GM21576 (cell line): ENCODE results near the gene ZFP36.
"Not testable (repeated sequence)": the region's sequence is repeated elsewhere in the genome, so short reads cannot be mapped to it uniquely, and the experiment has no call there.

Experiments used
- ATAC-seq: cut with Tn5 transposase; IDR thresholded peaks from one replicate; pipeline ENCODE4 v1.9.1; 2021; ENCODE audit warnings: mild to moderate bottlenecking, moderate library complexity; ENCODE audit not compliant: unreplicated experiment

Gene ZFP36

GRCh38 chr19:39435499-39436349 is 29.1 kb downstream of the ZFP36 start, which contains the start of gene RPS16:
Gene RPS16, minus strand, starts transcription at chr19:39435949. Its CDS starts 54 bp downstream, at chr19:39435895.
- peak; percentile 76 for ATAC-seq

- no peak for ATAC-seq
Observed at GRCh38 chr19:39436350-39436716, 29.7 kb downstream of the ZFP36 start.

GRCh38 chr19:39438270-39438934 is 31.8 kb downstream of the ZFP36 start:
- ATAC-seq = no peak

- no peak for ATAC-seq
Observed at GRCh38 chr19:39444598-39445195, 38.0 kb downstream of the ZFP36 start.

GRCh38 chr19:39445196-39446111 is 38.8 kb downstream of the ZFP36 start, which contains the start of gene SUPT5H:
Gene SUPT5H, plus strand, starts transcription at chr19:39445582. Its CDS starts 309 bp downstream, at chr19:39445891.
- ATAC-seq = peak; percentile 70

GRCh38 chr19:39446365-39447084 is 39.9 kb downstream of the ZFP36 start:
- no peak for ATAC-seq

GRCh38 chr19:39448271-39448670 is 41.6 kb downstream of the ZFP36 start:
- no peak for ATAC-seq

- ATAC-seq = no peak
Observed at GRCh38 chr19:39449116-39449797, 42.6 kb downstream of the ZFP36 start.

- ATAC-seq = not testable (repeated sequence)
Observed at GRCh38 chr19:39451257-39451656, 44.6 kb downstream of the ZFP36 start.
